Effector CD8-positive, alpha-beta T cell (primary cell): ENCODE data around the gene EEF1AKMT1.

Experiments
- DNase-seq: peaks from one replicate; lab custom pipeline; 2025; lab: John Stamatoyannopoulos, UW
- total RNA-seq, 4 experiments: gene quantifications; one replicate each; lab custom pipeline; 2026; lab: John Stamatoyannopoulos, UW

Gene EEF1AKMT1
- total RNA-seq = 3.5 to 5.9 (median 5.1) reads per million in 4 experiments

DNA sequence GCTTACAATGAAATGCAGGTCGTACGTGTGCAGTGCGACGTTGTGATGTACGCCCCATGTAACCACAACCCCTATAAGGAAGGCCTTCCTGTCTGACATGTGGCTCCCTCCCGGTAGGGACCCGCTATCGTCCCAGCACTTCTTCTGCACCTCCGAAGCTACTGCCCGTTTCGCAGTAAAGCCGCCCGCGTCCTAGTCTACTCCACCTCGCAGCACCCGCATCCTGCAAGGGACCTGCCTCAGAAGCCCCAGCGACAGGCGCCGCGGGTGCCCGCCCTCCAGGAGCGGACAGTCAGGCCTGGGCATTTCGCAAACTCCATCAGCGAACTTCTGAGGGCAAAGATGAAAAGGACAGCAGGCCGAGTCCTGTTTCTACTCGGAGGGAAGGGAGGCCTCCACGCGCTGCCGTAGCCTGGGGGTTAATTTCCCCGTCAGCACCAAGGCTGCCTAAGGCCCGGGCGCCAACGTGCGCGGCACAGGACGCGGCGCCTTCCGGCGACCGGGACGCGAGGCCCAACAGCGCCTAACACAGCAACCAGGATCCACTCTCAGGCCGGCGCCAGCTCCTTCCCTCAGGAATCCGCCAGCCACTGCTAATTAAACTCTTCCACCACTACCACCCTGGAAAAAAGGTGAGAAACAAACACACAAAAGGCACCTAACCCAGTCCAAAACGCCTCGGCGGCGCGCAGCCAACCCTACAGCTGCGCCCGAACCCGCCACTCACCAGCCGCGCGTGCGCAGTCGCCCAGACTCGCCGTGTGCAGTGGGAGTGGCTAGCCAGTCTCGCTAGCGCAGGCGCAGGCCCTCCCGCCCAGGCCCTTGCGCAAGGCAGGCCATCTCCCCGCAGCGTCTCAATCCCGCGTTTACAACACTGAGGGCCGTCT is at the start of gene EEF1AKMT1:
Gene EEF1AKMT1, minus strand, starts transcription at position 768 of the 887 bp plus-strand sequence. CDS start 16,363 bp downstream, outside the sequence.
- peak; percentile 88 for DNase-seq

- no peak for DNase-seq
These were observed 49.3 kb upstream of the EEF1AKMT1 start for GRCh38 chr13:20823071-20823470.

DNA sequence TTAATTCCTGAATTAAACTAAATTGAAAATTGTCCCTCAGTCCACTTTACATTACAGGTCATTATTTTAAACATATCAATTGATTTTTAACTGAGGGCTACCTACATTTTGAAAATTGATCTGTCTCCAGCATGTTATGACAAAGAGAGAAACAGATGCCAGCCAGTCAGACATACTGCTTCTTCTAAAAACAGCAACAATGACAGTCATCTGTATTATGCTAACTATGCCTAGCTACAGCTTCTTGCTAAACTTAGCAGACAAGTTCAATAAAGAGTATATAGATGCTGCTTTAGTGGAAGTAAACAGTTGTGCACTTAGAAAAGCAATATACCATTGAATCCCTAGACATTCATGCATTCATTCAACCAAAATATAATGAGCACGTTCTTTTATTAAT is 48.6 kb upstream of the EEF1AKMT1 start:
- DNase-seq = no peak

- DNase-seq = no peak
These were observed 46.0 kb upstream of the EEF1AKMT1 start for GRCh38 chr13:20819715-20820114.

- no peak for DNase-seq
These were observed 41.7 kb upstream of the EEF1AKMT1 start for GRCh38 chr13:20815464-20815863.

GRCh38 chr13:20814224-20814910 is 40.6 kb upstream of the EEF1AKMT1 start:
- DNase-seq = no peak

DNA sequence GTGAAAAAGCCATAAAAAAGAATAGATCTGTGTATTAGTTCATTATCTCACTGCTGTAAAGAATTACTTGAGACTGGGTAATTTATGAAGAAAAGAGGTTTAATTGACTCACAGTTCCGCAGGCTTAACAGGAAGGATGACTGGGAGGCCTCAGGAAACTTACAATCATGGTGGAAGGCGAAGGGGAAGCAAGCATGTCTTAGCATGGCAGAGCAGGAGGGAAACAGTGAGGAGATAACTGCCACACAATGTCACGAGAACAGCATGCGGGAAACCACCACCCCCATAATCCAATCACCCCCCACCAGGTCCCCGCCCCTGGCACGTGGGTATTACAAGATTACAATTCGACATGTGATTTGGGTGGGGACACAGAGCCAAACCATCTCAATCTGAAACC is 39.1 kb upstream of the EEF1AKMT1 start:
- no peak for DNase-seq

DNA sequence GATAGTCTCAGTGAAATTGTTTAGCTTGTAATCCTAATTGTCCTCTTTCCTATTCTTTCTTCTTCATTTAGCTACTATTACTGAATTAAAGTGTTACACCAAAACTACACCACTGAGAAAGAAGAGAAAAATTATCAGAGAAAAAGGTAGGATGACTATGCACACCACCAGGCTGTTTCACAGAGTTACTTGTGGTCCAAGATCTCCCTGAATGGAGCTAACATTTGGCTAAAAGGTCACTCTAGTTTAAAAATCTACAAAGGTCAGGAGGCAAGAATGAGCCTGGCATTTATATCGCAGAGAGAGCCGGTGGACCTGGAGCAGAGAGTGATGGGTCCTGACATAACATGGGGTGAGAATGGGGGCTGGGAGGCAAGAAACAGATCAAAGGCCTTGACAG is 37.0 kb upstream of the EEF1AKMT1 start:
- no peak for DNase-seq

DNA sequence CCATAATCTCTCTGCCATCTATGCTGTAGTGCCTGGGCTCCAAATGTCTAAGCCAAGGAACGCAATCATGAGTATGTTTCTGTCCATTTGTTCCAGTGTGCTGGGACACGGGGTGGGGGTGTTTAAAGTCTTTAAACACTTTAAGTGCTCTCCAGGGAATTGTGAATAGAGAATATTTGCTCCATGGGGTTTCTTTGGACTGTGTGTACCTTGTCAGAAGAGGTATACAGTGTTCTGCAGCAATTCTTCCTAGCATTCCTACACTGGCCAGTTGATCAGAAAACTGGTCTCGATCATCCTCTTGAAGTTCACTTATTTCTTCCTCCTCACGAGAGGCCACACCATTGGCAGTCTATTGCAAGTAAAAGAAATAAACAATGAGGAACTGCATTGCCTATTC is 35.1 kb upstream of the EEF1AKMT1 start:
- DNase-seq = no peak

DNA sequence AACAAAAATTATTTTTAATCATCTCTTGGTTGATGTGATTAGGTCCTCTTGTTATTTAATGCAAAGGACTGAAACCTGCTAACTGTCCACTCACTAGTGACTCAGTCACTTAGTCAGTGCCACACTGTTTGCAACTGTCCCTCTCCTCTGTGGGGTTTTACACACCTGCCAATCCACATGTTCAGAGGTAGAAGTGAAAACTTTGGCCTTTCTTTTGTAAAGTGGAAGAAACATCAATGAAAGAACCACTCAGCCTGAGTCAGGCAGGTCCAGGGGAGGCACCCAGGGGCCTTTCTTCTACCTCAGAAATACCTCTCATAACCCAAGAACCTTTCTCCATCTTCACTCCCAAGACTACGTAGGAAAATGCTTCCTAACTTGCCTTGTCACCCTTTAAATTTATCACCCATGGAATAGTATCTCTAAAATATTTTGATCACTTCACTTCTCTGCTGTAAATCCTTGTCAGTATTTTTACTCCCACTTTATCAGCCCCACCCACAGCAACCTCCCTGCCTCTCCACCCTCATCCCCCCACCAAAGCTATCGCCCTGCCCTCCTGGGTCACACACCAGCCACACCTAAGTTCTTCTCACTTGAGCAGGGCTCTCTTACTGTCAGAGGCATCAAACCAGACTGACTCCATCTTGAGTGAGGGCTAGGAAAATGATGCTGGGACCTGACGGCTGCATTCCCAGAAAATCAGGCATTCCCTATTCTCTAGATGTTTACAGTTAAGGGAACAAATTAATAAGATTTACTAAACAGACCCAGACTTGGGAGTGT is 29.6 kb upstream of the EEF1AKMT1 start:
- DNase-seq = no peak

- no peak for DNase-seq
These were observed 27.9 kb upstream of the EEF1AKMT1 start for GRCh38 chr13:20801707-20802106.

- no peak for DNase-seq
These were observed 26.1 kb upstream of the EEF1AKMT1 start for GRCh38 chr13:20799726-20800416.

DNA sequence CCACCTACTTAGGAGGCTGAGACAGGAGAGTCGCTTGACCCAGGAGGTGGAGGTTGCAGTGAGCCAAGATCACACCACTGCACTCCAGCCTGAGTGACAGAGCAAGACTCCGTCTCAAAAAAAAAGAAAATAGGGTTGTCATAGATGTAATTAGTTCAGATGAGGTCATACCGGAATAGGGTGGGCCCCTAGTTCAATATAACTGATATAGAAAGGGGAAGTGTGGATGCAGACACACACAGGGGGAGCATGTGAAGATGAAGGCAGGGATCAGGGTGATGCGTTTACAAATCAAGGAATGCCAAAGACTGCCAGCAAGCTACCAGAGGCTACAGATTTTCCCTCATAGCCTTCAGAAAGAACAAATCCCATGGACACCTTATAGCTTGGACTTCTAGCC is 24.3 kb upstream of the EEF1AKMT1 start:
- no peak for DNase-seq

DNA sequence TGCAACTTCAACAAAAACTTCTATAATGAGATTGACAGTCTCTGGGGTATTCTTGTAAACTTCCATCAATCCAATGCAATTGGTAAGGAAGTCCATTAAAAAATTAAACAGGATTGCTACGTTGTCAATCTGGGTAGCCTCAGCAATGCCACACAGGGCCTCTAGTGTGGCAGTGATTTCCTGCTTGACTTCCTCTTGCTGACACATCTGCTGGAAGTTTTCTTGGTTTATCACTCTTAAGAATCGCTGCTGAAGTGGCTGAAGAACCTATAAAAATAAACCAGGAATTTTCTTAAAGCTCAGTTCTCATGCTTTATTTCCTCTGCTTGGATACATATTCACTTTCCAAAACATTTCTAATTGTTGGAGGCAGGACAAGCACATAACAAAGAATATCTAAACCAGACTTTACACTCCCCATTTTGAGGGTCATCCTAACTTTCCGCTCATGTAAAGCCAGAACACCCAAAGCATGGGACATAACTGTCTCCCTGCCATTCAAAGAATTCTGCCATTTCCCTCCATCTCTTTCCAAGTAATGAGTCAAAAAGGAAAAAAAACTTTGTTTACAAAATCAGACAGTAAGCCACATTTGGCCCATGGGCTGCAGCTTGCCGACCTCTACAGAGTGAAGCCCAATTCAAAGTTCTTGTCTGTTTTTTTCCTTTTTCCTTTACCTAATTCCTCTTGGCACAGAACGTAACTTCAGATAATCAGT is 23.2 kb upstream of the EEF1AKMT1 start:
- no peak for DNase-seq

- DNase-seq = no peak
These were observed 15.9 kb upstream of the EEF1AKMT1 start for GRCh38 chr13:20789665-20790064.

GRCh38 chr13:20788312-20788711 is 14.6 kb upstream of the EEF1AKMT1 start:
- DNase-seq = no peak

GRCh38 chr13:20787180-20787579 is 13.4 kb upstream of the EEF1AKMT1 start:
- no peak for DNase-seq

DNA sequence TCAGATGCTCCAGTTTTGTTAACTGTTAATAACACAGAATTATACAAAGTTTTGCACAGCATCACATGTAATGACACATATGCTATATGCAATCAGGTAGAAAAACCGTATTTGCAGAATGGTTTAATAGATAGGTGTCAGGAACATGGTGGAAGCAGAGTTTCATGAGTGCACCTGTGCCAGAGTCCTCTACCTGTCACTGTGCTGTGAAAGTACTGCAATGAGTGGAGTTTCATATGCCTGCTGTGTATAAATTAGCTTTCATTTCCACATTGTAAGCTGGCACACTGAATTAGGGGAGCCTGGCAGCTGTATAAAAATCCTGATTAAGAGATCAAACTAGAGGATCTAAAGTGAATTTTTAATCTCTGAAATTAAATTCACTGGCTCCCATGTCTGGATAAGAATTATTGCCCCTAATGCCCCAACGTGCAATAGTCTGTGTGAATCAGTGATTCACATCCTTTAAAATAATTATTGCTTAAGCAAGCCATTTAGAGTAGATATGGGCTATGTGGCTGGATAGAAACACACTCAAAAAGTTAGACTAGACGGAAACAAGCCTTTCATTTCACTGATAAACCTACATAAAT is 8.5 kb upstream of the EEF1AKMT1 start:
- DNase-seq = no peak

- no peak for DNase-seq
These were observed 6.6 kb upstream of the EEF1AKMT1 start for GRCh38 chr13:20780317-20780716.

DNA sequence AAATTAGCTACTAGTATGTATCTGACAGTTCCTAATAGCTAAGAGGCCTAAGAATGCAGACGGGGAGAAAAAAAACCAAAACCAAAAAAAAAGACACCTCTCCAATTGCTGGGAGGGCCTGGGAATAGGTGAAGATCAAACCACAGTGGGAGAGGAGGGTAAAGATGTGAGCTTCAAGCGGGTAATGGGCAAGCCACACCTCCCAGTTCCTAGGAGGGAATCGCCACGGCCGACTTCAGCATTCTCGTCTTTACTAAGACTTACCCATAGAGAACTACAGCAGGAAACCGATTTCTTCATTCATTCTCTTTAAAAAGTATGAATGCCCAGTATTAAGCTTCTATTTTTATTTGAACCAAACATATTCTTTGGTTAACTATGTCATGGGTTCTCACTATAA is 5.6 kb upstream of the EEF1AKMT1 start:
- DNase-seq = no peak

DNA sequence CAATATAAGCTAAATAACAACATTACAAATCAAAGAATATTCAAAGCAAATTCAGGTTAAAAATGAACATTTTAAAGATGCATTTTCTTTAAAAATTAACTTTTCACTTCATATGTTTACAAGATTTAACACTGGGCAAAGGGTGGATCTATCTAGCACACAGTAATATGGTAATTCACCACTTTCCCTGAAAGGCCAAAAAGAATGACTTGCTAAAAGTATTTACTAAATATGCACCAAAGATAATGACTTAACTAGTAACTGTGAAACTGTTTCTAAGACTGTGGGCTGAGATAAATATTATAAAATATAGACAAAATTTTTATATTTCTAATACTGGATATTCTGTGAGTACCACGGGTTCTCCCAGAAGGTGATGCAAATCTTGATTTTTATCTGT is 4.5 kb upstream of the EEF1AKMT1 start:
- DNase-seq = no peak
